Smooth muscle cell (in vitro differentiated cells): Measurements from ENCODE around the gene EXD3. TPM values are rescaled to one million over a fixed set of nuclear protein-coding genes. Genes with fewer than 3 reads are reported as not detected.

Experiments used
- DNase-seq: peaks from one replicate; lab custom pipeline; 2025; ENCODE audit not compliant: unreplicated experiment; lab: John Stamatoyannopoulos, UW
- H2AFZ ChIP-seq: fragments of 200-600 bp; sonication (generic); 2 replicates; pipeline ENCODE4 v1.6.0; 2016; ENCODE audit warnings: antibody characterized with exemption, low read depth, mild to moderate bottlenecking
- H3F3A ChIP-seq: fragments of 200-600 bp; sonication (generic); 2 replicates; pipeline ENCODE4 v1.6.0; 2017; ENCODE audit warnings: antibody characterized with exemption, low read depth
- H3K27ac ChIP-seq: fragments of 200-600 bp; sonication (generic); 2 replicates; pipeline ENCODE4 v1.5.1; 2016; ENCODE audit warnings: low read depth, mild to moderate bottlenecking
- H3K27me3 ChIP-seq: fragments of 200-600 bp; sonication (generic); 2 replicates; pipeline ENCODE4 v1.6.1; 2016; ENCODE audit warnings: low read depth, mild to moderate bottlenecking
- H3K36me3 ChIP-seq: fragments of 200-600 bp; sonication (generic); 2 replicates; pipeline ENCODE4 v1.5.1; 2016; ENCODE audit warnings: low read depth
- H3K4me1 ChIP-seq: fragments of 200-600 bp; sonication (generic); 2 replicates; pipeline ENCODE4 v1.5.1; 2016; ENCODE audit warnings: low read depth
- H3K4me2 ChIP-seq: fragments of 200-600 bp; sonication (generic); 2 replicates; pipeline ENCODE4 v1.6.0; 2016; ENCODE audit warnings: mild to moderate bottlenecking
- H3K4me3 ChIP-seq: fragments of 200-600 bp; sonication (generic); 2 replicates; pipeline ENCODE4 v1.5.1; 2016; ENCODE audit warnings: mild to moderate bottlenecking
- H3K79me2 ChIP-seq: fragments of 200-600 bp; sonication (generic); 2 replicates; pipeline ENCODE4 v1.6.0; 2016; ENCODE audit warnings: low read depth, mild to moderate bottlenecking
- H3K9ac ChIP-seq: fragments of 200-600 bp; sonication (generic); 2 replicates; pipeline ENCODE4 v1.6.0; 2016; ENCODE audit warnings: low read depth
- H3K9me3 ChIP-seq: fragments of 200-600 bp; sonication (generic); replicated peaks from 2 replicates; pipeline ENCODE4 v1.5.1; 2016; ENCODE audit warnings: low read depth
- H4K20me1 ChIP-seq: fragments of 200-600 bp; sonication (generic); 2 replicates; pipeline ENCODE4 v1.6.0; 2016; ENCODE audit warnings: low read depth
- WGBS: methylation state at CpG from one replicate; pipeline ENCODE4 v1.1.7; 2016; ENCODE audit warnings: low lambda C conversion rate; 5-methylcytosine and 5-hydroxymethylcytosine counted together
- polyA plus RNA-seq: library from polyadenylated mRNA; unstranded; fragments of >200 nt; fragmentation: Nextera tagmentation; extraction: Ambion mirVana; gene quantifications from 2 replicates; pipeline ENCODE4 v1.2.1, GENCODE V29; 2016
- total RNA-seq: library from RNA; depleted of rRNA; stranded (reverse); fragments of >200 nt; gene quantifications from 2 replicates; pipeline ENCODE4 v1.2.3, GENCODE V29; 2014
- TF ChIP-seq, protein P1 (sequence below): fragments of 200-600 bp; sonication (generic); IDR thresholded peaks from 2 replicates; pipeline ENCODE4 v1.5.1; 2017; ENCODE audit warnings: borderline replicate concordance, mild to moderate bottlenecking, antibody characterized with exemption; ENCODE audit not compliant: insufficient read depth, poor library complexity, severe bottlenecking

The EXD3 gene
- total and polyA plus RNA-seq, 2 experiments from 2014 or later = 3.1 to 15.7 TPM

DNA sequence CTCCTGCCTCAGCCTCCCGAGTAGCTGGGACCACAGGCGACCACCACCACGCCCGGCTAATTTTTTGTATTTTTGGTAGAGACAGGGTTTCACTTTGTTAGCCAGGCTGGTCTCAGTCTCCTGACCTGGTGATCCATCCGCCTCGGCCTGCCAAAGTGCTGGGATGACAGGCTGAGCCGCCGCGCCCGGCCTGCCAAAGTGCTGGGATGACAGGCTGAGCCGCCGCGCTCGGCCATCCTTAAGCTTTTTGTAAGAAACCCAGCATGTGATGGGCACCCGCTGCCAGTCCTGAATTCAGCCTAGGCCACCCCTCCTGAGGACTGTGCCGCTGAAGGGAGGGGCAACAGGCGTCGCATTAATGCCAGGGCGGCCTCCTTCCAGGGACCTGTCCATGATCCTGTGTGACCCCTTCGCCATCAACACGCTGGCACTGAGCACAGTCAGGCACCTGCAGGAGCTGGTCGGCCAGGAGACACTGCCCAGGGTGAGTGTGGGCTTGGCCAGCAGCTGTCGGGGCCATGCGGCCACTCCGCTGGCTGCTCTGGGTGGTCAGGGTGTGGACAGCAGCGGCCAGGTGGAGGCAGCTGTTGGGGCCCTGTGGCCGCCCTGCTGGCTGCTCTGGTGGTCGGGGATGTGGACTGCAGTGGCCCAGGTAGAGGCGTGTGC lies 157.3 kb downstream of the EXD3 start:
- no peak overlapping the region for H3K4me3 ChIP-seq
- no peaks in the 10 kb centered on the region for H3K27me3 ChIP-seq
- H3K4me1 ChIP-seq = no peaks in the 10 kb centered on the region
- no peak overlapping the region for H3K27ac ChIP-seq
- no peak overlapping the region for H3K9ac ChIP-seq
- H3K4me2 ChIP-seq = no peak overlapping the region
- DNase-seq = no peak
- H3K36me3 ChIP-seq = no peaks in the 10 kb centered on the region
- no peaks in the 10 kb centered on the region for H3K79me2 ChIP-seq
- TF ChIP-seq, protein P1, sequence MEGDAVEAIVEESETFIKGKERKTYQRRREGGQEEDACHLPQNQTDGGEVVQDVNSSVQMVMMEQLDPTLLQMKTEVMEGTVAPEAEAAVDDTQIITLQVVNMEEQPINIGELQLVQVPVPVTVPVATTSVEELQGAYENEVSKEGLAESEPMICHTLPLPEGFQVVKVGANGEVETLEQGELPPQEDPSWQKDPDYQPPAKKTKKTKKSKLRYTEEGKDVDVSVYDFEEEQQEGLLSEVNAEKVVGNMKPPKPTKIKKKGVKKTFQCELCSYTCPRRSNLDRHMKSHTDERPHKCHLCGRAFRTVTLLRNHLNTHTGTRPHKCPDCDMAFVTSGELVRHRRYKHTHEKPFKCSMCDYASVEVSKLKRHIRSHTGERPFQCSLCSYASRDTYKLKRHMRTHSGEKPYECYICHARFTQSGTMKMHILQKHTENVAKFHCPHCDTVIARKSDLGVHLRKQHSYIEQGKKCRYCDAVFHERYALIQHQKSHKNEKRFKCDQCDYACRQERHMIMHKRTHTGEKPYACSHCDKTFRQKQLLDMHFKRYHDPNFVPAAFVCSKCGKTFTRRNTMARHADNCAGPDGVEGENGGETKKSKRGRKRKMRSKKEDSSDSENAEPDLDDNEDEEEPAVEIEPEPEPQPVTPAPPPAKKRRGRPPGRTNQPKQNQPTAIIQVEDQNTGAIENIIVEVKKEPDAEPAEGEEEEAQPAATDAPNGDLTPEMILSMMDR = no peak
- H3K9me3 ChIP-seq = no peaks in the 10 kb centered on the region
- peaks cover under 1% of the 10 kb centered on the region for H4K20me1 ChIP-seq
- 93% methylated on average over 29 of the region's 29 CpGs for WGBS
- no peaks in the 10 kb centered on the region for H3F3A ChIP-seq
- no peak overlapping the region for H2AFZ ChIP-seq

DNA sequence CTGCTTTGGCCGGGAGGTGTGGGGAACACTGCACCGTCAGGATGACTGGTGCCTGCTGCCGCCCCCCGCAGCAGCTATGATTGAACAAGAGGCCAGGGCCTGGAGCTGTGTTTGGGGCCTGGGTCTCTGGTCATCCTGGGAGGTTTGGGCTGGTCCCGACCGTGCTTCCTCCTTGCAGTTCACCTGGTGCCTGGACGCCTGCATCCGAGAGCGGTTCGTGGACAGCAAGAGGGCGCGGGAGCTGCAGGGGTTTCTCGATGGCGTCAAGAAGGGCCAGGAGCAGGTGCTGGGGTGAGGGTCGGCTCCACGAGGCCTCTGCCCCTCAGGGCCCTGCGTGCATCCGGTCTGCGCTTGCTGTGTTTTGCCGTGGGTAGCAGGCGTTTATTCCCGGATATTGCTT lies 158.9 kb downstream of the EXD3 start:
- whole genome bisulfite sequencing = 99% methylated on average over 22 of the region's 22 CpGs
- H3K9ac ChIP-seq = no peak overlapping the region
- DNase-seq = no peak

DNA sequence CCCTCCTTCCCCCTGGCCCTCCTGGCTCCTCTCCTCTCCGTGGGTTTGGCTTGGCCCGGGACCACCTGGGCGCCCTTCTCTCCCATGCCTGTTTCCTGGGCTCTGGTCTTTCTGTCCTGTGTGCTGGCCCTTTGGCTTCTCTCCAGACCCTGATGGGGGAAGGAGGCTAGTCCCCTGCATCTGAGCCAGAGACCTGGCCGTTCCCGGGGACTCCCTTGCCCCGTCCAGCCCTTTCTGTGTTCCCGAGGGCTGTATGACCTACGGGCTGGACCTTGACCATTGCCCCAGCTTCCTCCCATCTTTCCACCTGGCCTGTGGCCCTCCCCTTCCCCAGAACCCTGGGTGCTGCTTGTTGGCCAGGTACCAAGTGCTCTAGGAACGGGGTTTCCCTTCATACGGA lies 159.5 kb downstream of the EXD3 start:
- H2AFZ ChIP-seq = no peak overlapping the region
- no peak overlapping the region for H3K4me3 ChIP-seq
- WGBS = 98% methylated on average over 8 of the region's 10 CpGs
- H3K27me3 ChIP-seq = no peaks in the 10 kb centered on the region
- H3K9me3 ChIP-seq = no peaks in the 10 kb centered on the region
- no peaks in the 10 kb centered on the region for H3K79me2 ChIP-seq
- H3K4me2 ChIP-seq = no peak overlapping the region
- H3F3A ChIP-seq = no peaks in the 10 kb centered on the region
- no peak for DNase-seq
- H4K20me1 ChIP-seq = peaks cover 4% of the 10 kb centered on the region
- TF ChIP-seq, protein P1 = no peak
- H3K4me1 ChIP-seq = no peaks in the 10 kb centered on the region
- no peak overlapping the region for H3K27ac ChIP-seq
- H3K9ac ChIP-seq = no peak overlapping the region
- H3K36me3 ChIP-seq = no peaks in the 10 kb centered on the region

More for the DNA sequence above, 158.9 kb downstream of the EXD3 start:
- H3K4me3 ChIP-seq = no peak overlapping the region
- H3K4me1 ChIP-seq = no peaks in the 10 kb centered on the region
- H3K36me3 ChIP-seq = no peaks in the 10 kb centered on the region
- no peak overlapping the region for H3K4me2 ChIP-seq
- H2AFZ ChIP-seq = no peak overlapping the region
- H3K27me3 ChIP-seq = no peaks in the 10 kb centered on the region
- TF ChIP-seq, protein P1 = no peak
- no peaks in the 10 kb centered on the region for H3F3A ChIP-seq
- H3K9me3 ChIP-seq = no peaks in the 10 kb centered on the region
- no peaks in the 10 kb centered on the region for H3K79me2 ChIP-seq
- peaks cover 4% of the 10 kb centered on the region for H4K20me1 ChIP-seq
- H3K27ac ChIP-seq = no peak overlapping the region

DNA sequence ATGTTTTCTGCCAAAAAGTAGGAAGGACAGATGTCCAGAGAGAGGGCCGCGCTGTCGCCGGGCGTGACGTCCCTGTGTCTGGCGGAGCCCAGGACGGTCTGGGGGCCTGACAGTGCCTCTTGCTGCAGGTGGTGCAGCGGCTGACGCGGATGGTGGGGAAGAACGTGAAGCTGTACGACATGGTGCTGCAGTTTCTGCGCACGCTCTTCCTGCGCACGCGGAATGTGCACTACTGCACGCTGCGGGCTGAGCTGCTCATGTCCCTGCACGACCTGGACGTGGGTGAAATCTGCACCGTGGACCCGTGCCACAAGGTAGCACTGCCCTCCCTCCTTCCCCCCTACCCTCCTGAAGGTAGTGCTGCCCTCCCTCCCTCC lies 160.1 kb downstream of the EXD3 start:
- H3K79me2 ChIP-seq = no peaks in the 10 kb centered on the region
- no peak overlapping the region for H3K4me3 ChIP-seq
- no peaks in the 10 kb centered on the region for H3K4me1 ChIP-seq
- H4K20me1 ChIP-seq = peaks cover 4% of the 10 kb centered on the region
- no peak overlapping the region for H3K4me2 ChIP-seq
- no peaks in the 10 kb centered on the region for H3K27me3 ChIP-seq
- no peak overlapping the region for H3K9ac ChIP-seq
- no peak overlapping the region for H3K27ac ChIP-seq
- no peak for DNase-seq
- H3K9me3 ChIP-seq = no peaks in the 10 kb centered on the region
- no peaks in the 10 kb centered on the region for H3K36me3 ChIP-seq
- H2AFZ ChIP-seq = no peak overlapping the region
- TF ChIP-seq, protein P1 = no peak
- 93% methylated on average over 20 of the region's 24 CpGs for WGBS
- H3F3A ChIP-seq = no peaks in the 10 kb centered on the region
